IMR-90 (cell line): ENCODE results near the gene OR4Q2. TPM values are rescaled to one million over a fixed set of nuclear protein-coding genes. Genes with fewer than 3 reads are reported as not detected.

Experiments used
- ATAC-seq: fragments of 200-7000 bp; cut with Tn5 transposase; 2 replicates; pipeline ENCODE4 v1.9.1; 2020; ENCODE audit warnings: low read depth, mild to moderate bottlenecking, moderate library complexity
- BruUV-seq: library from RNA; stranded (reverse); fragments of 400-500 nt; replicated peaks from 2 replicates; lab custom pipeline; 2021; lab: Mats Ljungman, UMichigan
- CTCF ChIA-PET: fragments of 300-600 bp; formaldehyde crosslinking; extraction: SDS; loops from one replicate; lab custom pipeline; 2021; ENCODE audit warnings: antibody characterized with exemption; lab: Yijun Ruan, JAX
- POLR2A ChIA-PET: fragments of 300-600 bp; sonication (Branson Sonifier 250); formaldehyde crosslinking; loops from one replicate; lab custom pipeline; 2022; ENCODE audit warnings: antibody characterized with exemption; ENCODE audit not compliant: unreplicated experiment; lab: Charles Lee
- DNase-seq: peaks from one replicate; pipeline ENCODE4 v3.0.0; 2013
- H2AFZ ChIP-seq: replicated peaks from 2 replicates; pipeline ENCODE3; 2013; ENCODE audit warnings: low read length, mild to moderate bottlenecking; ENCODE audit not compliant: poor library complexity
- H2AK5ac ChIP-seq: 2 replicates; pipeline ENCODE4 v1.6.1; 2013; ENCODE audit warnings: low read depth, low read length, inconsistent platforms
- H2AK9ac ChIP-seq: replicated peaks from 2 replicates; pipeline ENCODE3; 2013; ENCODE audit warnings: mild to moderate bottlenecking, low read depth, low read length, moderate library complexity; ENCODE audit not compliant: poor library complexity
- H2BK120ac ChIP-seq: 2 replicates; pipeline ENCODE4 v1.6.1; 2013; ENCODE audit warnings: low read depth, low read length, inconsistent platforms
- H2BK15ac ChIP-seq: 3 replicates; pipeline ENCODE4 v1.6.1; 2013; ENCODE audit warnings: low read depth, low read length, inconsistent platforms
- H2BK20ac ChIP-seq: 2 replicates; pipeline ENCODE4 v1.6.1; 2013; ENCODE audit warnings: low read depth, mild to moderate bottlenecking, inconsistent platforms, low read length, moderate library complexity
- H2BK5ac ChIP-seq: 2 replicates; pipeline ENCODE4 v1.6.1; 2013; ENCODE audit warnings: mild to moderate bottlenecking, low read depth, low read length, inconsistent platforms; ENCODE audit not compliant: poor library complexity, severe bottlenecking
- H3K14ac ChIP-seq: replicated peaks from 2 replicates; pipeline ENCODE4 v1.6.1; 2013; ENCODE audit warnings: low read depth, low read length, inconsistent platforms
- H3K18ac ChIP-seq: 2 replicates; pipeline ENCODE4 v1.6.1; 2013; ENCODE audit warnings: low read depth, low read length, control low read depth
- H3K23ac ChIP-seq: 2 replicates; pipeline ENCODE4 v1.6.1; 2013; ENCODE audit warnings: low read depth, low read length, inconsistent platforms
- H3K27ac ChIP-seq: 2 replicates; pipeline ENCODE4 v1.5.1; 2013; ENCODE audit warnings: mild to moderate bottlenecking, control low read depth, low read length; ENCODE audit not compliant: insufficient read depth
- H3K27me3 ChIP-seq: 2 replicates; pipeline ENCODE4 v1.6.1; 2013; ENCODE audit warnings: low read length; ENCODE audit not compliant: control insufficient read depth, insufficient read depth
- H3K36me3 ChIP-seq: 2 replicates; pipeline ENCODE4 v1.6.1; 2013; ENCODE audit warnings: low read length, mixed read lengths; ENCODE audit not compliant: control insufficient read depth, insufficient read depth
- H3K4ac ChIP-seq: 2 replicates; pipeline ENCODE4 v1.6.1; 2013; ENCODE audit warnings: low read depth, low read length, inconsistent platforms
- H3K4me1 ChIP-seq: 2 replicates; pipeline ENCODE4 v1.6.1; 2013; ENCODE audit warnings: low read length, mixed read lengths; ENCODE audit not compliant: control insufficient read depth, insufficient read depth
- H3K4me2 ChIP-seq: 2 replicates; pipeline ENCODE4 v1.6.1; 2013; ENCODE audit warnings: low read depth, mild to moderate bottlenecking, control low read depth, low read length, moderate library complexity
- H3K4me3 ChIP-seq: 2 replicates; pipeline ENCODE4 v1.5.1; 2013; ENCODE audit warnings: low read depth, mild to moderate bottlenecking, control low read depth, low read length, moderate library complexity; ENCODE audit not compliant: insufficient read depth
- H3K56ac ChIP-seq: 2 replicates; pipeline ENCODE4 v1.6.1; 2013; ENCODE audit warnings: low read length, inconsistent platforms; ENCODE audit not compliant: insufficient read depth; ENCODE audit errors: extremely low read depth
- H3K79me1 ChIP-seq, 2 experiments: 2 replicates each; pipeline ENCODE4 v1.6.1; 2013; ENCODE audit warnings: low read length in 2 of 2, inconsistent platforms in 1 of 2, low read depth in 1 of 2
- H3K9ac ChIP-seq: 2 replicates; pipeline ENCODE4 v1.6.1; 2013; ENCODE audit warnings: low read depth, low read length, control low read depth
- H3K9me1 ChIP-seq: 2 replicates; pipeline ENCODE4 v1.6.1; 2013; ENCODE audit warnings: low read length, inconsistent platforms; ENCODE audit not compliant: insufficient read depth
- H3K9me3 ChIP-seq: 2 replicates; pipeline ENCODE4 v1.6.1; 2013; ENCODE audit warnings: low read length; ENCODE audit not compliant: control insufficient read depth, insufficient read depth
- H4K20me1 ChIP-seq: 2 replicates; pipeline ENCODE4 v1.6.1; 2013; ENCODE audit warnings: low read length, inconsistent platforms; ENCODE audit not compliant: insufficient read depth
- H4K5ac ChIP-seq: 2 replicates; pipeline ENCODE4 v1.6.1; 2013; ENCODE audit warnings: mild to moderate bottlenecking, low read depth, low read length, control low read depth
- H4K8ac ChIP-seq, 2 experiments: 2 replicates each; pipeline ENCODE4 v1.6.1; 2013; ENCODE audit warnings: low read depth in 2 of 2, low read length in 2 of 2, control low read depth in 1 of 2, inconsistent platforms in 1 of 2
- H4K91ac ChIP-seq: 2 replicates; pipeline ENCODE4 v1.6.1; 2013; ENCODE audit warnings: low read depth, low read length, inconsistent platforms; ENCODE audit not compliant: insufficient read depth
- BHLHE40 ChIP-seq: fragments of 150-350 bp; IDR thresholded peaks from 2 replicates; pipeline ENCODE4 v1.6.1; 2016; ENCODE audit warnings: mild to moderate bottlenecking, low read depth, low read length
- CHD1 ChIP-seq: IDR thresholded peaks from 2 replicates; pipeline ENCODE4 v1.6.1; 2012; ENCODE audit warnings: low read depth, low read length, improper control_type of control experiment
- CTCF ChIP-seq: conservative IDR thresholded peaks from 2 replicates; pipeline ENCODE4 v1.5.1; 2012; ENCODE audit warnings: mild to moderate bottlenecking, low read depth, low read length, improper control_type of control experiment
- FOS ChIP-seq: fragments of 150-350 bp; IDR thresholded peaks from 2 replicates; pipeline ENCODE4 v1.6.1; 2016; ENCODE audit warnings: low read depth, low read length
- MAFK ChIP-seq: IDR thresholded peaks from 2 replicates; pipeline ENCODE4 v1.6.1; 2012; ENCODE audit warnings: low read depth, low read length, improper control_type of control experiment
- POLR2A ChIP-seq: IDR thresholded peaks from 2 replicates; pipeline ENCODE4 v1.6.1; 2012; ENCODE audit warnings: mild to moderate bottlenecking, low read depth, low read length
- RAD21 ChIP-seq: IDR thresholded peaks from 2 replicates; pipeline ENCODE4 v1.6.1; 2012; ENCODE audit warnings: low read length, improper control_type of control experiment
- RCOR1 ChIP-seq: IDR thresholded peaks from 2 replicates; pipeline ENCODE4 v1.6.1; 2012; ENCODE audit warnings: mild to moderate bottlenecking, low read length, improper control_type of control experiment; ENCODE audit not compliant: insufficient replicate concordance
- RFX5 ChIP-seq: IDR thresholded peaks from 2 replicates; pipeline ENCODE4 v1.8.0; 2012; ENCODE audit warnings: low read depth, mild to moderate bottlenecking, low read length, moderate library complexity
- SMC3 ChIP-seq: fragments of 150-350 bp; IDR thresholded peaks from 2 replicates; pipeline ENCODE4 v1.6.1; 2016; ENCODE audit warnings: low read depth, mild to moderate bottlenecking, antibody characterized with exemption, low read length, moderate library complexity
- WGBS, 2 experiments: methylation state at CpG; one replicate each; pipeline versions ENCODE4 v1.1.5 to v1.1.7; 2013; ENCODE audit warnings: missing lambda C conversion rate in 2 of 2; ENCODE audit not compliant: insufficient read length in 1 of 2; ENCODE audit errors: extremely low coverage in 2 of 2; 5-methylcytosine and 5-hydroxymethylcytosine counted together
- dilution Hi-C: fragments of 300-500 bp; cut with HindIII; formaldehyde crosslinking; loops from one replicate; pipeline ENCODE4 v1.14.3; 2018; ENCODE audit warnings: low sequenced_read_pairs; ENCODE audit not compliant: unreplicated experiment
- in situ Hi-C: fragments of 300-500 bp; cut with MboI; formaldehyde crosslinking; loops from 3 replicates; pipeline ENCODE4 v1.14.3; 2019; ENCODE audit warnings: low sequenced_read_pairs, inconsistent platforms, mixed read lengths
- intact Hi-C: fragments of 100-400 bp; cut with micrococcal nuclease; formaldehyde crosslinking; loops from 2 replicates; pipeline ENCODE4 v1.10.0; 2022
- polyA plus RNA-seq, 3 experiments: library from polyadenylated mRNA; depleted of rRNA; stranded (reverse); fragments of >200 nt; gene quantifications; 2 replicates each; pipeline ENCODE4 v1.2.3, GENCODE V29; 2012; ENCODE audit warnings: low replicate concordance in 1 of 3
- total RNA-seq: library from RNA; depleted of rRNA; stranded (reverse); fragments of >200 nt; gene quantifications from 2 replicates; pipeline ENCODE4 v1.2.3, GENCODE V29; 2012

The OR4Q2 gene
- total and polyA plus RNA-seq, 2 of the 4 experiments (the other 2 are of a cell fraction) = not detected

GRCh38 chr14:19974844-19975243, 27.1 kb upstream of the OR4Q2 start:
- no peaks in the 10 kb centered on the region for H3K79me1 ChIP-seq
- no peak overlapping the region for H4K8ac ChIP-seq
- no peak overlapping the region for H4K5ac ChIP-seq
- no peak for TF ChIP-seq FOS
- TF ChIP-seq RAD21 = no peak
- no peak for TF ChIP-seq RCOR1
- TF ChIP-seq MAFK = no peak
- TF ChIP-seq BHLHE40 = no peak
- TF ChIP-seq CHD1 = no peak
- TF ChIP-seq CTCF = no peak
- no peak for TF ChIP-seq POLR2A
- TF ChIP-seq SMC3 = no peak
- no peak for TF ChIP-seq RFX5
- H3K27me3 ChIP-seq = no peaks in the 10 kb centered on the region
- no peak overlapping the region for H2BK15ac ChIP-seq
- H3K56ac ChIP-seq = no peak overlapping the region
- no peak overlapping the region for H2BK20ac ChIP-seq
- DNase-seq (no peak), ATAC-seq (no peak)
- H2BK120ac ChIP-seq = no peak overlapping the region
- H4K20me1 ChIP-seq = no peaks in the 10 kb centered on the region
- no peaks in the 10 kb centered on the region for H3K4me1 ChIP-seq
- dilution Hi-C loops = no loop called here
- no peak overlapping the region for H2BK5ac ChIP-seq
- intact Hi-C loops = no loop called here
- in situ Hi-C loops = no loop called here
- no peak overlapping the region for H3K27ac ChIP-seq
- H4K91ac ChIP-seq = no peak overlapping the region
- ChIA-PET POLR2A (no interaction called here), CTCF (no interaction called here)
- no peak overlapping the region for H2AFZ ChIP-seq
- H3K9ac ChIP-seq = no peak overlapping the region
- no peak overlapping the region for H3K4me2 ChIP-seq
- H3K36me3 ChIP-seq = no peaks in the 10 kb centered on the region
- no peak overlapping the region for H2AK5ac ChIP-seq
- WGBS, 2 experiments = no CpG with 5 or more reads among the region's 1 CpG
- no peak overlapping the region for H3K14ac ChIP-seq
- no peak overlapping the region for H2AK9ac ChIP-seq
- BruUV-seq = no TSS peak
- H3K9me3 ChIP-seq = 0 out of 2 replicates have a peak, but pooled peaks cover 2% of the 10 kb centered on the region
- H3K4ac ChIP-seq = no peak overlapping the region
- no peak overlapping the region for H3K18ac ChIP-seq
- H3K4me3 ChIP-seq = no peak overlapping the region
- H3K23ac ChIP-seq = no peak overlapping the region
- H3K9me1 ChIP-seq = no peaks in the 10 kb centered on the region
